GM13976 (cell line): ENCODE measurements around the gene ZCCHC8.
"Not testable (repeated sequence)": the region's sequence is repeated elsewhere in the genome, so short reads cannot be mapped to it uniquely, and the experiment has no call there.

Experiments used
- DNase-seq: peaks from one replicate; pipeline ENCODE4 v3.0.0; 2012; ENCODE audit warnings: low spot score
- in situ Hi-C: fragments of 300-500 bp; cut with MboI; formaldehyde crosslinking; loops from one replicate; pipeline ENCODE4 v1.12.0; 2022; ENCODE audit warnings: low sequenced_read_pairs, mixed read lengths, inconsistent platforms; ENCODE audit not compliant: unreplicated experiment
- TF ChIP-seq, protein P1 (sequence below): IDR thresholded peaks from 2 replicates; pipeline ENCODE4 v1.5.1; 2012; ENCODE audit warnings: borderline replicate concordance, mild to moderate bottlenecking; ENCODE audit not compliant: insufficient read depth; ENCODE audit errors: extremely low read depth, missing control alignments, control extremely low read depth

ZCCHC8 gene

DNA sequence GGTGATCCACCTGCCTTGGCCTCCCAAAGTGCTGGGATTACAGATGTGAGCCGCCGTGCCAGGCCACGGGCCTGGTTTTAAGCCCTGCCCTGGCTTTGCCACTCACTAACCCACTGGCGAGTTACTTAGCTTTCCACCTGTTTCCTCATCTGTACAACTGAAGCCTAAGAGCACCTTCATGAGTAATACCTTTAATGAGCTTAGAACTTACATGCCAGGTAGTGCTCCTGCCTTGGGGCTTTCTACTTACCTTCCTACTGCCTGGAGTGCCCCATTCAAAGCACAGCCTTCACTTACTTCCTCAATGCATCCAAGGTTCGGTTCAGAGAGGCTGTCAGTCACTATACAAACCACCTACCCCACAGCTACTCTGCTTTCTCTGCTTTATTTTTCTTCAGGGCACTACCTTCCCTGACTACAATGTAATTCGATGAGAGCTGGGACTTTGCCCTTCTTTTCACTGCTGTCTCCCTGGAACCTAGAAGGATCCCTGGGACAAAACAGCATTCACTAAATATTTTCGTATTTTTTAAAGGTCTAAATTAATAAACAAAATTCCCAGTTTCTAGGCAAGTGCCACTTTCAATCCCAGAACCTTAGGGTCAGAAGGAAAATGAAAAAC is 13.8 kb downstream of the ZCCHC8 start:
- TF ChIP-seq, protein P1, sequence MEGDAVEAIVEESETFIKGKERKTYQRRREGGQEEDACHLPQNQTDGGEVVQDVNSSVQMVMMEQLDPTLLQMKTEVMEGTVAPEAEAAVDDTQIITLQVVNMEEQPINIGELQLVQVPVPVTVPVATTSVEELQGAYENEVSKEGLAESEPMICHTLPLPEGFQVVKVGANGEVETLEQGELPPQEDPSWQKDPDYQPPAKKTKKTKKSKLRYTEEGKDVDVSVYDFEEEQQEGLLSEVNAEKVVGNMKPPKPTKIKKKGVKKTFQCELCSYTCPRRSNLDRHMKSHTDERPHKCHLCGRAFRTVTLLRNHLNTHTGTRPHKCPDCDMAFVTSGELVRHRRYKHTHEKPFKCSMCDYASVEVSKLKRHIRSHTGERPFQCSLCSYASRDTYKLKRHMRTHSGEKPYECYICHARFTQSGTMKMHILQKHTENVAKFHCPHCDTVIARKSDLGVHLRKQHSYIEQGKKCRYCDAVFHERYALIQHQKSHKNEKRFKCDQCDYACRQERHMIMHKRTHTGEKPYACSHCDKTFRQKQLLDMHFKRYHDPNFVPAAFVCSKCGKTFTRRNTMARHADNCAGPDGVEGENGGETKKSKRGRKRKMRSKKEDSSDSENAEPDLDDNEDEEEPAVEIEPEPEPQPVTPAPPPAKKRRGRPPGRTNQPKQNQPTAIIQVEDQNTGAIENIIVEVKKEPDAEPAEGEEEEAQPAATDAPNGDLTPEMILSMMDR: no peak
- DNase-seq: no peak
- in situ Hi-C loops: no loop called here

DNA sequence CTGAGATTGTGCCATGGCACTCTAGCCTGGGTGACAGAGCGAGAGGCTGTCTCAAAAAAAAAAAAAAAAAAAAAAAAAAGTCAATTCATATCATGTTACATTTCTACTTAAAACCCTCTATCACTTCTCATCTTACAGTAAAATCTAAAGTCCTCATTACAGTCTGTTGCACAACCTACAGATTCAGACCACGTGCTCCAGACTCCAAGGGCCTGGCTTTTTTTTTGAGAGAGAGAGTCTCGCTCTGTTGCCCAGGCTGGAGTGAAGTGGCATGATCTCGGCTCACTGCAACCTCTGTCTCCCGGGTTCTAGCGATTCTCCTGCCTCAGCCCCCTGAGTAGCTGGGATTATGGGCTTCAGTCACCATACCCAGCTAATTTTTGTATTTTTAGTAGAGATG is 14.4 kb downstream of the ZCCHC8 start:
- DNase-seq, in situ Hi-C loops: not testable (repeated sequence)

DNA sequence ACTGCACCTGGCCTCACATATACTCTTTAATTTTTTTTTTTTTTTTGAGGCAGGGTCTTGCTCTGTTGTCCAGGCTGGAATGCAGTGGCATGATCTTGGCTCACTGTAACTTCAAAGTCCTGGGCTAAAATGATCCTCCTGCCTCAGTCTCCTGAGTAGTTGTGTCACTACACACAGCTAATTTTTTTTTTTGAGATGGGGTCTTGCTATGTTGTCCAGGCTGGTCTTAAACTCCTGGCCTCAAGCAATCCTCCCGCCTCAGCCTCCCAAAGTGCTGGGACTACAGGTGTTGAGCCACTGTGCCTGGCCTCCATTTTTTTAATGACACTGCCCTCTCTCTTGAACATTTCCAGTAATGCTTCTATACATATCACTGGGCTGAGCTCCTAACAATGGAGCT is 16.3 kb downstream of the ZCCHC8 start:
- in situ Hi-C loops: not testable (repeated sequence)

DNA sequence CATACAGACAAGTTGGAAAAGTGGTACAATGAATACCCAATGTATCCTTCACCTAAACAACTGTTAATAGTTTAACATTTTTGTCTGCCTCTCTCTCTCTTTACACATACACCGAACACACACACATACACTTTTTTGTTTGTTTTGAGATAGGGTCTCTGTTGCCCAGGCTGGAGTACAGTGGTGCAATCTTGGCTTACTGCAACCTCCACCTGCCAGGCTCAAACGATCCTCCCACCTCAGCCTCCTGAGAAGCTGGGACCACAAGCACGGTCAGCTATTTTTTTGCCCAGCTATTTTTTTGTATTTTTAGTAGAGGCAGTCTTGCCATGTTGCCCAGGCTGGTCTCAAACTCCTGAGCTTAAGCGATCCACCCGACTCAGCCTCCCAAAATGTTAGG is 16.8 kb downstream of the ZCCHC8 start:
- in situ Hi-C loops: no loop called here
- no peak for DNase-seq
- TF ChIP-seq, protein P1: no peak

More for the DNA sequence above, 16.3 kb downstream of the ZCCHC8 start:
- DNase-seq: not testable (repeated sequence)

DNA sequence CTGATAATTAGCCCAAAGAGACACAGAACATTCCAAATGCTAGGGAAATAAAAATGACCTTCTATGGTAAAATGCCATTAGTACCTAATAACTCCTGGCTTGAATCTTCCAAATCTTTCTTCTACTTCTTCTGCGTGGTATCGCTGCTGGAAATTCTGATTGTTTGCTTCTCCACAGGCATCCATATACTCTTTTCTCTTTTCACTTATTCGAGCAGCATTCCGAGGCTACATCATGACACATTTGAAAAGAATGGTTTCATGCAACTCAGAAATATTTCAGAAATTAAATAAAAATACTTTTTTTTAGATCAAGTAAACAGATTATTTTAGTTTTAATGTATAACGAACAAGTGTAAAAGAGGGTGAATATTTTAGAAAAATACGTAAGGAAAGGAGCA is 18.9 kb downstream of the ZCCHC8 start:
- no peak for DNase-seq
- TF ChIP-seq, protein P1: no peak
- in situ Hi-C loops: no loop called here

DNA sequence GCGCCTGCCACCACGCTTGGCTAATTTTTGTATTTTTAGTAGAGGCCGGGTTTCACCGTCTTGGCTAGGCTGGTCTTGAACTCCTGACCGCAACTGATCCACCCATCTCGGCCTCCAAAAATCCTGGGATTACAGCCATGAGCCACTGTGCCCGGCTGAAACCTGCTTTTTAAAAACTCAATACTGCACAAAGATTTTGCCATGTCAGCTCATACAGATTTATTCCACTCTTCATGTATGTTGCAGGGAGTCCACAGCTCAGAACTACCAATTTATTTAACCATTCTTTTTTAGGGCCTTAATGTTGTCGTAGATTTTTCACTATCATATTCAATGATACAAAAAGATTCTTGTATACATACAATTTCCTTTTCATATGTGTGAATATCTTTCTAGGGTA is 20.0 kb downstream of the ZCCHC8 start:
- DNase-seq: no peak
- TF ChIP-seq, protein P1: no peak
- in situ Hi-C loops: no loop called here

DNA sequence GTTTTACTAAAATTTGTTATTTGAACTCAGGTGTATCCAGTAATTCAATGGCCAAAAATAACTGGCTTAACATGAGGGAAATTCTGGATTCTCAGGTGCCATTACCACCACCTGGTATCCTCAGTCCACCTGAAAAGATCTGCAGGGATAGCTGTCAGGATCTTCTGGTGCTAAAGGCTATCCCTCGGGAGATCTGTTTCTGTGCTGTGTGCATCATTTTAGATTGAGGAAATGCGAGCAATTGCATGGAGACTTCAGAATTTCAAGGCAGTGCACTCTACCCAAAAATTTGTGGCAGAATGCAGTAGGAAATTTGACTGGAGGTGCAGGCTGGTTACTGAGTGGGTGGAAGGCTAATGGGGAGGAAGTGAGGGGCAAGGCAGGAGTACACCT is 26.4 kb downstream of the ZCCHC8 start:
- in situ Hi-C loops: no loop called here
- TF ChIP-seq, protein P1: no peak
- no peak for DNase-seq

DNA sequence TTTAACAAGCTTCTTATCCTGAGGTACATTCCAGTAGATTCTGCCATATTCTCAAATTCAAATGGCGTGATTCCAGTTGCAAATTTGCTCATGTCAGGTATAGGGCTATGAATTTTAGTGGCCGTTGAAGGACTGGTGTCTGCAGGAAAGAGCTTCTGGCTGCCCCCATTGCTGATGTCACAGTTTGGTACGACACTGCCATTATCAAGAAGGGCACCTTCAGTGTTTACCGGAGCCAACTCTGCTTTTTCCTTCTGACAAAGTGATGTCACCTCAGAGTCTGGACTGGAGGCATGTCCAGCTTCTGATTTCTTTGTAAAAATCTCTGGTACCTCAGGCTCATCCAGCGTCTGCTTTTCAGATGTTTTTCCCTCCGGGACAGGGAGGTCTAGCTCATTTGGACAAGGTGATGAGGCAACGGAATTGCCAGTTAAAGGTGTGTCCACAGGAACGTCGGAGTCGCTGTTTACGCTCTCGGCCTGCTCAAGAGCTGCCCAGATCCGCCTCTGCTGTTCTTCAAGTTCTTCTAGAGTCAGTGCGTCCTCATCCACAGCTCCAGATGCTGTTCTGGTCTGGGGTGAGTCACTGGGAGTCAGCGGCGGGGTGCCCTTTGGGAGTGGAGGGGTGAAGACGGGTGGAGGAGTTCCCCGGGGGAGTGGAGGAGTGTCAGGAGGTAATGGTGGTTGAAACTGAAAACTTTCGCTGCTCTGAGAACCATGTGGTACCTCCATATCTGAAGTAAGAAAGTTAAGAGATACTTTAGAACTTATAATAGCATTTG is 27.0 kb downstream of the ZCCHC8 start:
- peak; percentile 45 for DNase-seq
- TF ChIP-seq, protein P1: no peak
- in situ Hi-C loops: no loop called here
